Endothelial cell of umbilical vein (primary cell): Measurements from ENCODE around the gene RCOR3. TPM values are rescaled to one million over a fixed set of nuclear protein-coding genes. Genes with fewer than 3 reads are reported as not detected.

Source experiments
- BruUV-seq: library from RNA; stranded (reverse); fragments of 400-500 nt; replicated peaks from 2 replicates; lab custom pipeline; 2021; lab: Mats Ljungman, UMichigan
- CTCF ChIA-PET: fragments of 300-600, 350-600 bp; sonication (Branson Sonifier 250); formaldehyde crosslinking; loops from one replicate; lab custom pipeline; 2021; ENCODE audit warnings: antibody characterized with exemption, inconsistent platforms; lab: Charles Lee
- POLR2A ChIA-PET: fragments of 300-600, 350-600 bp; sonication (Branson Sonifier 250); formaldehyde crosslinking; loops from one replicate; lab custom pipeline; 2021; ENCODE audit warnings: antibody characterized with exemption, inconsistent platforms; lab: Charles Lee
- DNase-seq: peaks from one replicate; pipeline ENCODE4 v3.0.0-alpha.2; 2011; ENCODE audit warnings: low read depth, low spot score
- FAIRE-seq: peaks from 2 replicates; lab custom pipeline; 2011; peaks lifted over from hg19 to GRCh38; lab: Jason Lieb, UNC
- H2AFZ ChIP-seq: 2 replicates; pipeline ENCODE4 v1.6.0; 2012; ENCODE audit warnings: low read depth, low read length, control low read depth, inconsistent platforms
- H3K27ac ChIP-seq: 2 replicates; pipeline ENCODE4 v1.5.1; 2011; ENCODE audit warnings: low read depth, mild to moderate bottlenecking, control low read depth, low read length, moderate library complexity; ENCODE audit not compliant: insufficient read depth
- H3K27me3 ChIP-seq, 2 experiments: 2 replicates each; pipeline versions ENCODE4 v1.6.0 to v1.6.1; 2011; ENCODE audit warnings: low read length in 2 of 2, mixed read lengths in 1 of 2; ENCODE audit not compliant: control insufficient read depth in 2 of 2, insufficient read depth in 2 of 2
- H3K36me3 ChIP-seq, 2 experiments: 2 replicates in 1 of 2; 3 replicates in 1 of 2; pipeline ENCODE4 v1.5.1; 2011; ENCODE audit warnings: low read length in 2 of 2, mild to moderate bottlenecking in 1 of 2, moderate library complexity in 1 of 2; ENCODE audit not compliant: control insufficient read depth in 2 of 2, insufficient read depth in 2 of 2; ENCODE audit errors: extremely low read depth in 1 of 2
- H3K4me1 ChIP-seq: 3 replicates; pipeline ENCODE4 v1.5.1; 2011; ENCODE audit warnings: mild to moderate bottlenecking, low read length; ENCODE audit not compliant: control insufficient read depth, insufficient read depth; ENCODE audit errors: extremely low read depth
- H3K4me2 ChIP-seq: 2 replicates; pipeline ENCODE4 v1.6.1; 2011; ENCODE audit warnings: low read length, control low read depth, mixed read lengths; ENCODE audit not compliant: insufficient read depth
- H3K4me3 ChIP-seq, 3 experiments: fragments of 200-600 bp in 1 of 3; sonication (generic), shearing (Covaris generic) in 1 of 3; replicated peaks in 1 of 3; 2 replicates each; pipeline ENCODE4 v1.5.1; 2011 to 2016; ENCODE audit warnings: control low read depth in 3 of 3, low read length in 3 of 3, mild to moderate bottlenecking in 2 of 3, inconsistent platforms in 1 of 3, low read depth in 1 of 3, moderate library complexity in 1 of 3; ENCODE audit not compliant: insufficient read depth in 1 of 3
- H3K79me2 ChIP-seq: 2 replicates; pipeline ENCODE4 v1.6.0; 2012; ENCODE audit warnings: low read length, inconsistent platforms; ENCODE audit not compliant: control insufficient read depth, insufficient read depth
- H3K9ac ChIP-seq: replicated peaks from 2 replicates; pipeline ENCODE3; 2011; ENCODE audit warnings: low read length, control low read depth; ENCODE audit not compliant: insufficient read depth; ENCODE audit errors: extremely low read depth
- H3K9me1 ChIP-seq: replicated peaks from 3 replicates; pipeline ENCODE4 v1.6.0; 2011; ENCODE audit warnings: mild to moderate bottlenecking, low read length; ENCODE audit not compliant: control insufficient read depth, insufficient read depth; ENCODE audit errors: extremely low read depth
- H3K9me3 ChIP-seq: replicated peaks from 2 replicates; pipeline ENCODE4 v1.5.1; 2012; ENCODE audit warnings: low read length, inconsistent platforms; ENCODE audit not compliant: control insufficient read depth, insufficient read depth
- H4K20me1 ChIP-seq: replicated peaks from 2 replicates; pipeline ENCODE3; 2011; ENCODE audit warnings: mild to moderate bottlenecking, low read length; ENCODE audit not compliant: control insufficient read depth, insufficient read depth; ENCODE audit errors: extremely low read depth
- EZH2 ChIP-seq: IDR thresholded peaks from 2 replicates; pipeline ENCODE4 v1.6.1; 2012; ENCODE audit warnings: borderline replicate concordance, low read depth, mild to moderate bottlenecking, moderate library complexity, low read length, inconsistent platforms; ENCODE audit not compliant: severe bottlenecking
- FOS ChIP-seq: IDR thresholded peaks from 2 replicates; pipeline ENCODE4 v1.6.1; 2011; ENCODE audit warnings: mild to moderate bottlenecking, low read length, moderate library complexity, borderline replicate concordance; ENCODE audit not compliant: insufficient read depth
- GATA2 ChIP-seq: IDR thresholded peaks from 2 replicates; pipeline ENCODE4 v1.7.0; 2011; ENCODE audit warnings: low read depth, mild to moderate bottlenecking, moderate library complexity, mixed read lengths, low read length; ENCODE audit not compliant: insufficient read length, insufficient read depth
- JUN ChIP-seq: IDR thresholded peaks from 2 replicates; pipeline ENCODE4 v1.6.1; 2011; ENCODE audit warnings: borderline replicate concordance, low read depth; ENCODE audit not compliant: insufficient read length, insufficient read depth
- MAX ChIP-seq: IDR thresholded peaks from 2 replicates; pipeline ENCODE4 v1.6.1; 2011; ENCODE audit not compliant: insufficient read depth, insufficient read length
- MYC ChIP-seq: IDR thresholded peaks from one replicate; pipeline ENCODE4 v1.6.1; 2011; ENCODE audit warnings: mild to moderate bottlenecking, low read depth, low read length
- POLR2A ChIP-seq: IDR thresholded peaks from 2 replicates; pipeline ENCODE4 v1.6.1; 2012; ENCODE audit warnings: low read depth, mild to moderate bottlenecking, control low read depth, low read length
- POLR2AphosphoS5 ChIP-seq: IDR thresholded peaks from 2 replicates; pipeline ENCODE4 v1.6.1; 2012; ENCODE audit warnings: low read depth, mild to moderate bottlenecking, control low read depth, low read length, moderate library complexity; ENCODE audit not compliant: insufficient read depth
- dilution Hi-C: fragments of 300-500 bp; cut with MboI; formaldehyde crosslinking; loops from one replicate; pipeline ENCODE4 v1.15.0; 2019; ENCODE audit warnings: low sequenced_read_pairs; ENCODE audit not compliant: extremely low pct_ligation_motif_present
- intact Hi-C: fragments of 100-400 bp; cut with micrococcal nuclease; formaldehyde crosslinking; loops from one replicate; pipeline ENCODE4 v1.10.0; 2022
- polyA plus RNA-seq, 4 experiments: library from polyadenylated mRNA; depleted of rRNA in 3 of 4; stranded (reverse) in 3 of 4; unstranded in 1 of 4; fragments of >200 nt; gene quantifications; 2 replicates each; pipeline versions ENCODE4 v1.2.1 to v1.2.3, GENCODE V29; 2011 to 2012; ENCODE audit warnings: missing spikeins in 1 of 4
- total RNA-seq: library from RNA; stranded (reverse); gene quantifications from 2 replicates; pipeline ENCODE4 v1.2.3, GENCODE V29; 2021
- TF ChIP-seq, protein P1 (sequence below), 2 donors: IDR thresholded peaks; 1 replicate in 1 of 2; 2 replicates in 1 of 2; pipeline ENCODE4 v1.5.1; 2011; ENCODE audit warnings: low read length in 2 of 2, mild to moderate bottlenecking in 2 of 2, moderate library complexity in 2 of 2, control low read depth in 1 of 2, inconsistent platforms in 1 of 2, low read depth in 1 of 2; ENCODE audit not compliant: insufficient read depth in 1 of 2; ENCODE audit errors: extremely low read depth in 1 of 2

The RCOR3 gene
- total and polyA plus RNA-seq, 2 donors (not counting 3 experiments of a cell fraction or from before 2014, with no cell fraction given): 24.2 to 34.0 TPM

DNA sequence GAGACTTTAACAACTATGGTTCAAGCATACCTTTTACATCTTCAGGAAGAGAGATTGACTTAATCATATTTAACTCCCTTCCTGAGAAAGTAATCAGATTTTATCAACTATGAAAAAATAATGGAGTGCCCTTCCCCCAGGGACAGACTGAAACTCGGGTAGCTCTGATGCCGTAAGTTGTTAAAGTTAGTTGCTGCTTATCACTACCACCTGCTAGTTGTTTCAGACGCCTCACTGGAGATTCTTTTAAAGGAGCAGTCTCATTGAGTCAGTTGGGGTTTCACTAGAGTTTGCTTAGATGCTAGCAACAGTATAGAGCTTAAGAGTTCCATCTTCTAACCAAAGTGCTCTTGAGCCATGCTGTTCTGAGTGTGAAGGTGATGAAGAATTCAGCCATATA lies 50.5 kb downstream of the RCOR3 start:
- peaks cover 12% of the 10 kb centered on the region for H3K4me1 ChIP-seq
- no peak overlapping the region for H3K4me3 ChIP-seq
- DNase-seq (peak; percentile 15), FAIRE-seq (no peak)
- ChIA-PET POLR2A (no interaction called here), CTCF (interaction anchor here (1.0 to 2.4 kb wide), 3 partner anchors 9 to 14 kb away, joined by 3 to 8 read pairs (median 3); no protein-coding TSS in a partner anchor)
- peaks cover 8 to 14% of the 10 kb centered on the region in 2 experiments for H3K36me3 ChIP-seq
- dilution Hi-C loops: no loop called here
- H3K9ac ChIP-seq: no peak overlapping the region
- H2AFZ ChIP-seq: no peak overlapping the region
- H3K4me2 ChIP-seq: peak overlapping the region; percentile 42
- no peaks in the 10 kb centered on the region for H3K27me3 ChIP-seq
- H3K9me3 ChIP-seq: no peaks in the 10 kb centered on the region
- no TSS peak for BruUV-seq
- H3K79me2 ChIP-seq: no peaks in the 10 kb centered on the region
- TF ChIP-seq POLR2AphosphoS5: no peak
- no peak for TF ChIP-seq POLR2A
- TF ChIP-seq JUN: no peak
- TF ChIP-seq, protein P1, sequence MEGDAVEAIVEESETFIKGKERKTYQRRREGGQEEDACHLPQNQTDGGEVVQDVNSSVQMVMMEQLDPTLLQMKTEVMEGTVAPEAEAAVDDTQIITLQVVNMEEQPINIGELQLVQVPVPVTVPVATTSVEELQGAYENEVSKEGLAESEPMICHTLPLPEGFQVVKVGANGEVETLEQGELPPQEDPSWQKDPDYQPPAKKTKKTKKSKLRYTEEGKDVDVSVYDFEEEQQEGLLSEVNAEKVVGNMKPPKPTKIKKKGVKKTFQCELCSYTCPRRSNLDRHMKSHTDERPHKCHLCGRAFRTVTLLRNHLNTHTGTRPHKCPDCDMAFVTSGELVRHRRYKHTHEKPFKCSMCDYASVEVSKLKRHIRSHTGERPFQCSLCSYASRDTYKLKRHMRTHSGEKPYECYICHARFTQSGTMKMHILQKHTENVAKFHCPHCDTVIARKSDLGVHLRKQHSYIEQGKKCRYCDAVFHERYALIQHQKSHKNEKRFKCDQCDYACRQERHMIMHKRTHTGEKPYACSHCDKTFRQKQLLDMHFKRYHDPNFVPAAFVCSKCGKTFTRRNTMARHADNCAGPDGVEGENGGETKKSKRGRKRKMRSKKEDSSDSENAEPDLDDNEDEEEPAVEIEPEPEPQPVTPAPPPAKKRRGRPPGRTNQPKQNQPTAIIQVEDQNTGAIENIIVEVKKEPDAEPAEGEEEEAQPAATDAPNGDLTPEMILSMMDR (IDR thresholded peaks at IDR 0.05; ENCODE audit: extremely low read depth in 1 of 2, insufficient read depth in 1 of 2, low read depth in 1 of 2, low read length in 2 of 2): no peak
- TF ChIP-seq EZH2: no peak
- no peak for TF ChIP-seq MYC
- TF ChIP-seq GATA2: no peak
- no peak for TF ChIP-seq FOS
- no peak for TF ChIP-seq MAX
- no peak overlapping the region for H3K27ac ChIP-seq
- intact Hi-C loops: no loop called here
- H4K20me1 ChIP-seq: no peaks in the 10 kb centered on the region
- peaks cover 6% of the 10 kb centered on the region for H3K9me1 ChIP-seq
